ENCODE measurements around the gene ADAMTS12.

ADAMTS12 gene

DNA sequence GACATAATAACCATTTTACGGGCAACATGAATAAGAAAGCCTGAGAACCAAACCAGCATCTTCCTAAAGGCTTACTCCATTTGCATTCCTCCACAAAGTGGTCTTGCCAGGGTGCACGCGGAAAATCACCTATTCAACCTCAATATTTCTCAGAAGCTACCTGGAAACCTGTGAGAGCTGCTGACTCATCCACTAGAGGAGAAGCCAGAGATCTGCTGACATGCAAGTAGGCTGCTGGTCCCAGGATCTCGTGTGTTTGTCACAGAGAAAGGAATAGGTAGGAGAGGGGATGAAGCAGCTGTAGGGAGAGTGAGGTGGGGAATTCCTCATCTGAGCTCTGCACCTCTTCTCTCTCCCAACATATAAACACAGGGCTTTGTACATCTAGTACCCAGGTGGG is 138.1 kb downstream of the ADAMTS12 start:
- no peak for DNase-seq

- no peak for DNase-seq
These were observed 143.0 kb downstream of the ADAMTS12 start for GRCh38 chr5:33748754-33749153.

DNA sequence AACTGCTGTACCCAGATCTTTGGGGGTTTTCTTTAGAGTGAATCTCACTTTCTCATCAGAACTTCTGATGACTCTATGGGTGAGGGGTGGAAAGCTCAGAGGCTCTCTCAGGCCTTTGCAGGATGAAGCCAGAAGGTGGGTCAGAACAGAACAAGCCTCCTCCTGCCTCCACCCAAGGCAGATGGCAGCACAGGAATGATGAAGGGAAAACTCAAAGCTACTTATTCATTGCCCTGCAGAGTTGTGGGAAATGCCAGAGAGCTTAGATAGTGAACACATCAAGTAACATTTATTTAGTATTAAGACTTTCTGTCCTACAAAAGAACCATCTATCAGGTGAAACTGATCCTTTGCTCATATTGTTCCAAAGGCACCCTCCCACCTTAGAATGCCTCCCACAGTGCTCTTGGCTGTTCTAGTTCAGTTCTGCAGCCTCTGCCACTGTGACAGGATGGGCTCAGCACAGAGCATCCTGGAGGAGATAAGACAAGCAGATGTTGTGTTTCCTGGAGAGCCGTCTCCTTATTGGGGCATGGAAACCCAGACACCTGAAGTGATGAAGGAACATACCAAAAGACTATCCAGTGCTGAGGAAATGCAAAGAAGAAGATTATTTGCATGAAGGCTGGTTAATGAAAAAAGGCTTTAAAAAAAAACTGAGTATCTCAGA is 146.6 kb downstream of the ADAMTS12 start:
- no peak for DNase-seq

DNA sequence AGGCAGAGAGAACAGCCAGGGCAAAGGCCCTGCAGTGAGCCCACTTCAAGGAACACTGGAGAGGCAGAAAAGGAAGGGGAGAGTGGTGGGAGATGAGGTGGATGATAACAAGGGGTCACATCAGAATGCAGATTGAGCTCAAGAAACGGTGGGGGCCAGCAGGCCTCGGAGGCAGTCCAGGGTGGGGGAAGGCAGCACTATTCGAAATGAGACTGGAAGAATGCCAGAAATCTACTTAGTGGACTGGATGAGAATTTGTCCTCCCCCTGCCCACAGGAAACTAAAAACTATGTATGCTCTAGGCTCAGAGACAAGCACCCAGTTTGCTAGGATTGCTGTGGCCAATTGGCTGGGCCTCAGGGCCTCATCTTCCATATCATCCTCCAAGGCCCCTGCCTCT is 148.7 kb downstream of the ADAMTS12 start:
- DNase-seq: no peak

- DNase-seq: no peak
These were observed 149.6 kb downstream of the ADAMTS12 start for GRCh38 chr5:33742181-33742580.

- DNase-seq: no peak
These were observed 152.8 kb downstream of the ADAMTS12 start for GRCh38 chr5:33738967-33739366.

DNA sequence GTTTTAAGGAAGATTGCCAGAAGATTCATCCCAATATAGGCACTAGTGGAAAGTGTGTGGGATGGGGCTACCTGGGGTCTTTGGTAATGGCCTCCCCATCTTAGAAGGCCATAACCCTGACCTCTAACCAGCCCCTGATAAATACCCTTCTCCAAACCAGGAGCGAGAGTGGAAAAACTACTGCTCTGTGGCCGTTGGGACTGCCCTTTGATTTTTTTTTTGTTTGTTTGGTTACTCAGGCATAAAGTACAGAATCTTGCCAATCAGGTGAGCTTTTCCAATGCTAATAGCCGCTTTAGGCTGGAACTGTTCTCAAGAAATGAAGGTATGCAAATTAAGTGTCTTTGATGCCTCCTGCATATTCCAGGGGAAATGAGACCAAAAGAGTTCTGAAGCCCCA is 153.7 kb downstream of the ADAMTS12 start:
- no peak for DNase-seq

DNA sequence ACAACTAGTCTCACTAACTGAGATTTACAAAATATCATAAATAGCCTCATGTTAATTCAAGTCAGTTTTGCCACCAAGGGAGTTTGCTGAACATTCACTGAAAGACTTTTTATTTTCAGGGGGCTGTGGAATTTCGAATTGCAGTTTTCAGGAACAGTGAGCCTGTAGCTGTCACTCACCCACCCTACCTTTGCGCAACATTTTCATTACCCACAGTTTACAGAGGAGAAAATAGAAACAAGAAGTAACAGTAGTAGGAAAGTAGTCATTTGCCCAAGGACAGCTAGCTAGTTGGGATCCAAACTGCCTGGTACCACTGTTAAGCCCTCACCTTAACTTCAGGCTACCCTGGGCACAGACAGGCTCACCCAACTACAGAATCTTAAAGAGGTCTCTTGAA is 154.1 kb downstream of the ADAMTS12 start:
- no peak for DNase-seq

DNA sequence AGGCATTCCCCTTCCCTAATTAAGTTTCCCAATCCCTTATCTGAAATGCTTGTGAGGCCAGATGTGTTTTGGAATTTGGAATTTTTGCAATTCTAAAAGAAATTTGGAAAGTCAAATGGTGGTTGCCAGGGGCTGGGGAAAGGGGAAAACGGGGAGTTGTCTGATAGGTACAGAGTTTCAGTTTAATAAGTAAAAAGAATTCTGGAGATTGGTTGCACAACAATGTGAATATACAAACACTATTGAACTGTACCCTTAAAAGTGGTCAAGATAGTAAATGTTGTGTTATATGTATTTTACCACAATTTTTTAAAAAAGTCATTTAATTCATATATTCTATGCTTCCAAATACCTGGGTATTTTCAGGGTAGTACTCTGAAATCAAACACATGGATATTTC is 154.5 kb downstream of the ADAMTS12 start:
- no peak for DNase-seq

DNA sequence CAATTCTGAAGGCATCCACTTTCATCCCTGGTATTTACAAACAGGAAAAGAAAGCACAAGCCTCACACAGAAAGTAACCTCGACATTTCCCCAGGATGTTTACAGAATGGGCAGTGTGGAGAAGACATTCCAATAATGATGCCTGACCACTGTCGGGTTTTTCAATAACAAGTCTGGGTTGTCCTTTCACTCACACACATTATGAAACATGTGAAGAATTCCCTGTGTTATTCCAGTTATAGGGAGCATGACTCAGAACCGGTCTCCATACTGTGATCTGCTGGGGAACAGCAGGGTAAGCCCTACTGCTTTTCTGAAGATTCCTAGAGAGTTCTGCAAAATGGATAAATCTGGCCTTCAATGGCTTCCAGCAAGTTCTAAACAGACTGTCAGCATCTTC is 155.3 kb downstream of the ADAMTS12 start:
- no peak for DNase-seq

- no peak for DNase-seq
These were observed 156.7 kb downstream of the ADAMTS12 start for GRCh38 chr5:33735072-33735471.

DNA sequence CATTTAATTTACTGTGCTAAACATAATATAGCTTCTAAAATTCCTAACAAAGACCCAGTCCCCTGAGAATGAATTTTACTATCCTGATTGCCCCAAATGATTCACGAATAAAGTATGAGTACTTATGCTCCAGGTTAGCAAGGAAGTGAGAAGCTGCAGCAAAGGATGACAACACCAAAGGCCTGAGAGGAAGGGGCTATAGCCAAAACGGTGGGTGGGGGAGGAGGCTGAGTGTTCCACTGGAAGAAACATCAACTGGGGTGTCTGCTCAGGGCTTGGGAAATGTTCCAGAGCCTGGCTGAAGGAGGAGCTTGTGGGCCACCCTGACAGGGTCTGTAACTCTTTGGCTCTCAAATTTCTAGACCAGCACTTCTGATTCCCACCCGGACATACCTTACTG is 157.3 kb downstream of the ADAMTS12 start:
- DNase-seq: no peak

DNA sequence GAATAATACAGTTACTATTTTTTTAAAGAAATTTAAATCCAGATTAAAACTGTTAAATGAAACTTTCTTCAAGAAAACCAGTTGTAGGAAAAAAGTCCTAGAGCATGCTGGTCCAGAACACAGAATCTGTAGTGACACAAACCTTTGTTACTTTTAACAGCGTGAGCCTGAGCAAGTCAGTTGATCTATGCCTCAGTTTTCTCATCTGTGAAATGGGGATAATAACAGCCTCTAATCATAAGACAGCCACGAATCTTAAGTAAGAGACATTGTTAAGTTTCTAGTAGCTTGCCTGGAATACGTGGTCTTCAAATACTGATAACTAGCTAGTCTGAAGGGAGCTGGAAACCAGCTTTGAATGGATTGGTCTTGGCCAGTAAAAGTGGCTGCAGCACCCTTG is 158.6 kb downstream of the ADAMTS12 start:
- no peak for DNase-seq

DNA sequence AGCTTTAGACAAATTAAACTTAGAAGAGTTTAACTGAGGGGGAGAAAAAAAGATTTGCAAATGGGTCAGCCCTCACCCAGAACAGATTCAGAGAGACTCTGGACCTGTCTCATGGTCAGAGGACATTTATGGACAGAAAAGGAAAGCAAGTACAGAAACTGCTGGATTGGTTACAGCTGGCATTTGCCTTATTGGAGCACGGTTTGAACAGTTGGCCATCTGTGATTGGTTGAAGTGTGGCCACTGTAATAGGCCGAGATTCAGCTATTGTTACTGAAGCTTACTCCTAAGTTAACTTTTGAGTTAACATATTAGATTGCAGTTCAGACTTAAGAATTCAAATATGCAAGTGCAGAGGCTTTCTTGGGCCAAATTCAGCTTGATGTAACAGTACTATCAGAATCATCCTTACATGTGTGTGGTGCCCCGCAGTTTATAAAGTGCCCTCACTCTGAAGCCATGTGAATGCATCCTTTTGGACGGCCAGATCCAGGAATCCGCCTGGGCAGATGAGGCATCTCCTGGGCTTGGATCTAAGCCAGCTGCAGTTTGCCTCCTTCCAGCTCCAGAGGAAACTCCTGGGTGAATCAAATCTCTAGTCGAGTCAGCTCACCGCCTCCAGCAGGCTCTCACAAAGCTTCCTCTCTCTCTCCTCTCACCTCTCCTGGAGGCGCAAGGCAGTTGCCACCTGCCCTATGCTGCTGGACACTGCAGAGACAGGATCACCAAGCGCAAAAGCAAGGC is 165.2 kb downstream of the ADAMTS12 start:
- DNase-seq: no peak

- no peak for DNase-seq
These were observed 166.0 kb downstream of the ADAMTS12 start for GRCh38 chr5:33725806-33726205.

DNA sequence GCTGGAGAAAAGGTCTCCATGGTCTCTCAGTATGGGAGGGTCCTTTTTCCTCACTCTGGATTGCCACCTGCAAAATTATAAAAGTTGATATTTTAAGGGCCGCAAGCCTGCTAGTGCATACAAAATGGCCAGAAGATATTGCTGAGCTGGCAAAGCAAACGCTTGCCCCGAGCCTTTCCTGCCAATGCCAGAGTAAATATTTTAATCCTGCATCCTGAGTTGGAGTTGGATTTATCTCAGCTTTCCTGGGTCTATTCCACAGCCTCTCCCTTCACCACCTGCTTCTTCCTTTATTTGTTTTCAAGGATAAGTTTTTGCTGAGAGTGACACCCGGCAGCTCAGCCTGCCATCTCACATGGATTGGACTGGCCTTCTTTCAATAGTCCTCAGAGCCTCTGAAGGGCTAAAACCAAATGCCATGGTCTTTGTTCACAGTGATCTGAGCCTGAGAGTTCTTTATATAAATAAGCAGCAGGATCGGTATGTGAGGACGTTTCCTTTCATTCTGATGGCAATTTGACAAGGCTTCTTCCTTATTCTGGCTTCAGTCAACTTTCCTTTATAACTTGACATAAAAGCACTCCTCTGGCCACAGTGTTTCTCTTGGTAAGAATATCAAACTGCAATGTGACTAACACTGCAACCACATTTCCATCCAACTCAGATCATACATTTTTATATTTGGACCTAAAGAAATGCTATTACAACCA is 170.1 kb downstream of the ADAMTS12 start:
- DNase-seq: no peak

GRCh38 chr5:33720176-33720575 is 171.6 kb downstream of the ADAMTS12 start:
- DNase-seq: no peak

- DNase-seq: no peak
These were observed 172.0 kb downstream of the ADAMTS12 start for GRCh38 chr5:33719769-33720168.

DNA sequence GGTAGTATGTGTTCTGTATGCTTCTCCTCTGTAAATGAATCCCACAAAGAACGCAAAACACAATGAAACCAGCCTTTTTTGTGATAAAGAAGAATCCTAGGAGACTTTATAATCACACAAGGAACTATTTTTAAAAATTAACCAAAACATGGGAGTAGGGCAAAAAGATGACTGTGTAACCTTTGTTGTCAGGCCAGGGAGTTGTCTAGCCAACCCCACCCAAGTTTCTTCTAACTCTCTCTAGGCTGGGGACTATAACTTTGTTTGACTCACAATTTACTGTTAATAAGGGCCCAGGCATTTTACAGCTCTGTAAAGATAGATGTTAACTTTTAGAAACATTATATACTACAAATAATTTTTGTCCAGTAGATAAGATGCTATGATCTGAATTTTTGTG is 176.1 kb downstream of the ADAMTS12 start:
- no peak for DNase-seq

GRCh38 chr5:33713136-33713765 is 178.5 kb downstream of the ADAMTS12 start:
- DNase-seq: no peak

- DNase-seq: no peak
These were observed 179.1 kb downstream of the ADAMTS12 start for GRCh38 chr5:33712664-33713063.

DNA sequence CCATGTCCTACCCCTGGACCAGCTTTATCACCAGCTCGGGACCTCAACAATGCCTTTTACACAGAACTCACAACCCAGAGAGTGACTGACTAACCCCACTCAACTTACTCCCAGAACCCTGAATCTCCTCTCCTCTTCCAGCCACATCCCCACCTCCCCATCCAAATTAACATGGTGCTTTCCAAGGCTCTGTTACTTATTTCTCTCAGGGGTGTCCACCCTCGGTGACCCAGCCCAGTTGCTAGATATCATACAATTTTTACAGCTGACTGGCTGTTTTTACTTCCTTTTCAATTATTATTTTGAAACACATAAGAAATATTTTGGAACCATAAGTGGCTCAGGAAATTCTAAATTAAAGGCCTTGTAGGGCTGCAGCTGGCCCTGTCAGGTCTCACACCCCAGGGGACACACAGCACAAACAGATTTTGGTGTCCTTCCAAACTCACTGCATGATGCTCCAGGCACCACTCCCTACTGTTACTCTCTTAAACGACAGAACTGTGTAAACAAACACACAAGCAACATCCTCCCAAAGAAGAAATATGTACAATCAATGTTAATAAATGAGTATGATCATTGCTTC is 180.6 kb downstream of the ADAMTS12 start:
- no peak for DNase-seq

- no peak for DNase-seq
These were observed 188.9 kb downstream of the ADAMTS12 start for GRCh38 chr5:33702867-33703266.
